UCSD-AML1 (cell line): ENCODE results near the gene PLCB3.

Experiments
- DNase-seq: peaks from one replicate; lab custom pipeline; 2025; ENCODE audit not compliant: unreplicated experiment; lab: John Stamatoyannopoulos, UW

The PLCB3 gene

DNA sequence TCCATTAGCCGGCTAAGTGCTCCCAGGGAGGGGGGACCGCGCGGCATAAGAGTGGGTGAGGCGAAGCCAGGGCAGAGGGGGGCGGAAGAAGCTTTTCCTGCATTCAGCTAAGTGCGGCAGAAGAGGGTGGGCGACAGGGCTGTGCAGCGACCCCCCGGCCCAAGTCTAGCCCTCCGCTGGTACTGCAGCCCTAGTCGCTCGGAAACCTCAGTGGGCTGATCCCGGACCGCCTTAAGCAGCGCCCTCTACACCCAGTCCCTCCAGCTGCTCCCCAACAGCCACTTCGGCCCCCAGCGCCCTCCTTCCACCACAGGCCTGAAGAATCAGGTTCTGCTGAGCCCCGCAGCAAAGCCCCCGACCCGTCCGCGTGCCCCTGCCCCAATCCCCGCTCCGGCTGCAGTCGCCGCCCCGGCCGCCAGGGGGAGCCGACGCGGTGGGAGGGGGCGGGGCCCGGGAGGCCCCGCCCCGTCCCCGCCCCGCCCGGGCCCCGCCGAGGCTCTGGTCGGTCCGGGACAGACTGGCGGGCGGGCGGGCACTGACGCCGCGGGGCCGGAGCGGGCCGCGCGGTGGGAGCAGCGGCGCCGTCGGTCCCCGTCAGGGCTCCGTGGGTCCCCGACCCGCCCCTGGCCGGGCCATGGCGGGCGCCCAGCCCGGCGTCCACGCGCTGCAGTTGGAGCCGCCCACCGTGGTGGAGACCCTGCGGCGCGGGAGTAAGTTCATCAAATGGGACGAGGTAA is at the start of gene PLCB3:
Gene PLCB3 (plus strand): TSS at position 515 of the 737 bp plus-strand sequence. CDS start 120 bp downstream, at position 635.
- DNase-seq, result peak; percentile 76

GRCh38 chr11:64201543-64201942 is 49.8 kb upstream of the PLCB3 start:
- no peak for DNase-seq

GRCh38 chr11:64202992-64203391 is 48.3 kb upstream of the PLCB3 start:
- no peak for DNase-seq

- no peak for DNase-seq
Measured at GRCh38 chr11:64203421-64204079, 47.8 kb upstream of the PLCB3 start.

GRCh38 chr11:64204080-64204440 is 47.3 kb upstream of the PLCB3 start:
- no peak for DNase-seq

DNA sequence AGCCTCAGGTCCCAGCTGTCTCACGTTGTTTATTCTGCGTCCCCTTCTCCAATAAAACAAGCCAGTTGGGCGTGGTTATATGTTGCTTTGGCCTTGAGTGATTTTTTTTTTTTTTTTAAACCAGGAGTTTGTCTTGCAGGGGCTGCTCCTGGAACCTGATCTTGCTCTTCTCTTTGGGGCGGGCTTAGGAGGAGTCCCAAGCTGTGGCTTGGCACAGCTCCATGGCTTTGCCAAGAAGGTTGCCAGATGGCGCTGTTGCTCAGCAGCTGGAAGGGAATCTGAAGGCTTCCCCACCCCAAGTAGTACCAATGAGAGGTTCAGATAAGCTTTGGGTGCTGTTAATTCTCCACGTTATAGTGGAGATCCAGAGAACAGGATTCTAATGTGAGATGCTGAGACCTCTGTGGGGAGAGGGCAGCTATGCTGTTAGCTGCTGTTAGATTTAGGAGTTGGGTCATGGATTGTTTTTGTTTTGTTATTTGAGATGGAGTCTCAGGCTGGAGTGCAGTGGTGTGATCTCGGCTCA is 46.8 kb upstream of the PLCB3 start:
- peak; percentile 80 for DNase-seq

DNA sequence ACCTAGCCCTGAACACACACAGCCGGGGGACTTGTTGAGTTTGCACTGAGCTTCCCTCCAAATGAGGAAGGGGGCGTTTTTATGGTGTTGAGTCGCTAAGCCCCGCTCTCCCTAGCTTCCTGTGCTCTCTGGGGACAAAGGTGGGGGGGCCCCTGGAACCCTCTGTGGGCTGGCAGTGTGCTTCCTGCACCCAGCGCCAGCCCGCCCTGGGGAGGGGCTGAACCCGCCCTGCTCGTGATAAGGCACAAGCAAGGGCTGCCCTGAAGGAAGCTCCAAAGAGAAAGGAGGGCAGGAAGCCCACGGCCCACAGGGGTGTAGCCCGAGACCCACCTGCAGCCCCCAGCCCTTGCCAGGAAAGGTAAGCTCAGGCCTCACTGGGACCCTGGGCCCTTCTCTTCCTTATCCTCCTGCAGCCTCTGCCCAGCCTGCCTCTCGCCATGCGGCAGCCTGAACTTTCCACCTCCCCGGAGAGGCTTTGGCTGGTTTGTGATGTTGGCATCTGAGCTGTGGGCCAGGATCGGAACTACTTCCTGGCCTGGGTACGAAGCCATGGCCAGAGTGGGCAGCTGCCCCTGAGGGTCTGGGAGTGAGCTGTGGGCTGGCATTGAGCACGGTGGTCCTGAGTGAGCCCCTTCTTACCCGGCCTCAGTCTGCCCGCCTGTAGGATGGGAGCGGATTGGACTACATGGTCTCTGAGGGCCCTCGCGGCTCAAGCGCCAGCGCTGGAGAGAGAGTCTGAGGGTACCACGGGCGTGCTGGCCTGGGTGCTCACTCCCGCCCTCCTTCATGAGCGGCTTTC is 44.7 kb upstream of the PLCB3 start, which contains the start of gene FERMT3:
Gene FERMT3 (plus strand): TSS at position 265 of the 799 bp plus-strand sequence. CDS start 644 bp downstream, outside the sequence.
- peak; percentile 94 for DNase-seq

GRCh38 chr11:64207256-64208085 is 43.9 kb upstream of the PLCB3 start:
- peak; percentile 85 for DNase-seq

GRCh38 chr11:64208086-64208795 is 43.1 kb upstream of the PLCB3 start:
- no peak for DNase-seq

DNA sequence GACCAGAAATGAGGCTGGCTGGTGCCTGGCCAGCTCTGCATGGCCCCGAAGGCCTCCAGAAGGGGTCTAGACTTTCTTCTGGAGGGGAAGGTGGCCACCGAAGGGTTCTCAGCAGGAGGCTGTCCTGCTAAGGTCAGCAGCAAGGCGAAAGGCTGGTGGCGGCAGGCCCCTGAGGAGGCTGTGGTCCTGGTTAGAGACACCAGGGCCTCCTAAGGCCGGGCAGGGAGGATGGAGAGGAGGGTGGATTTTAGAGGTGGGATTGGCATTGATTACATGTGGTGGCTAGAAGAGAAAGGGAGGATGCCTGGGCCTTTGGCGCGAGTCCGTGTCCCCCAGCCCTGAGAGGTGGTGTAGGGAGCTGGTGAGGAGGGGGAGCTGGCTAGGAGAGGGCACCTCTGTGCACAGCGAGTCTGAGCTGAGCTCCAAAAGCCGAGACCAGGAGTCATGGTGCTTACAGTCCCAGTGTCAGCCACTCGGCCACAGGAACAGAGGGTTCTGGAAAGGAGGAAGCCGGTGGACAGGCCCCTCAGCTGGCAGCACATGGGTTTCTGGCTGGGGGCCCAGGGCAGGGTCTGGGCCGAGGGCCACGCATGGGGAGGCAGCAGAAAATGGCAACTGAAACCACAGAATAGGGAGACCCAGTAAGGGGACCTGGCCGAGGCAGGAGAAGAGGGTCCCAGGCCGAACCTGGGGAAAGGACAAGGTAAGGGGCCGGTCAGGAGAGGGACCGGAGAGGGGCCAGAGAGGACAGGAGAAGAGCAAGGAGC is 42.4 kb upstream of the PLCB3 start:
- DNase-seq, result no peak

GRCh38 chr11:64209563-64209843 is 41.8 kb upstream of the PLCB3 start:
- no peak for DNase-seq

DNA sequence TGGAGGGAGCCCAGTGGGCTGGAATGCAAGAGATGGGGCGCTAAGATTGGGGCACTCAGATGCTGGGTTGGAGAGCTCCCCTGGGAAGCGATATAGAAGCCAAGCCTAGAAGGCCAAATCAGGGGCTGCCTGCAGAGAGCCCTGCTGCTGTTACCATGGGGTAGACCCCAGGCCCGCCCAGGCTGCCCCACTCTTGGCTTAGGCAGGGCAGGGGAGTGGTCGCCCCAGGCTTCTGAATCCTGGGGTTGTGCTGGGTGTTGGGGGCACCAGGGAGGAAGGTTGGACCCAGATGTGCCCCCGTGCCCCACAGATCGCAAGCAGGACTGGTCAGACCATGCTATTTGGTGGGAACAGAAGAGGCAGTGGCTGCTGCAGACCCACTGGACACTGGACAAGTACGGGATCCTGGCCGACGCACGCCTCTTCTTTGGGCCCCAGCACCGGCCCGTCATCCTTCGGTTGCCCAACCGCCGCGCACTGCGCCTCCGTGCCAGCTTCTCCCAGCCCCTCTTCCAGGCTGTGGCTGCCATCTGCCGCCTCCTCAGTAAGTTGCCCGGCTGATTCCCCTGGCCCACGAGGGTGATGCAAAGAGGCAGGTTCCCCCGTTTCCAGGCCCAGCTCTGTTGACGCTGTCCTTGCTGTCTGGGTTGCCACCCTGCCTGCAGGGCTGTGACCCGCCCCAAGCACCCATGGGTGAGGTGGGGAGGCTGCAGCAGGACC is 40.9 kb upstream of the PLCB3 start:
- no peak for DNase-seq

GRCh38 chr11:64211181-64211872 is 40.0 kb upstream of the PLCB3 start:
- no peak for DNase-seq

DNA sequence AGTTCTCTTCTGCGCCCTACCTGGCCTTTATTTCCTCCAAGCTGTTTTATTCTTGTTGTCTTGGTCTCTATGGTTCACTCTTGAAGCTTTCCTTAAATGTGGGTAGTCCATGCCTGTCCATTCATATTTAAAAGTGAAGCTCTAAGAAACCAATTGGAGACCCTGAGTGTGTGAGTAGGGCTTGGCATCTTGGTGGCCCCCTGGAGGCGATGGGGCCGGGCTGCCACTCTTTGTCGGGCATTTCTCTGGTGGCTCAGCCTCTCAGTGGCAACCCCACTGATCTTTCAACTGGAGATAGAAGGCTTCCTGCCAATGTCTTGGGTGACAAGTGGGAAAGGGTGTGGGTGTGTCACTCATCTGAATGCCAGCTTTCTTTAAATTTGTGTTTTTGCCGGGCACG is 34.5 kb upstream of the PLCB3 start:
- DNase-seq, result no peak

DNA sequence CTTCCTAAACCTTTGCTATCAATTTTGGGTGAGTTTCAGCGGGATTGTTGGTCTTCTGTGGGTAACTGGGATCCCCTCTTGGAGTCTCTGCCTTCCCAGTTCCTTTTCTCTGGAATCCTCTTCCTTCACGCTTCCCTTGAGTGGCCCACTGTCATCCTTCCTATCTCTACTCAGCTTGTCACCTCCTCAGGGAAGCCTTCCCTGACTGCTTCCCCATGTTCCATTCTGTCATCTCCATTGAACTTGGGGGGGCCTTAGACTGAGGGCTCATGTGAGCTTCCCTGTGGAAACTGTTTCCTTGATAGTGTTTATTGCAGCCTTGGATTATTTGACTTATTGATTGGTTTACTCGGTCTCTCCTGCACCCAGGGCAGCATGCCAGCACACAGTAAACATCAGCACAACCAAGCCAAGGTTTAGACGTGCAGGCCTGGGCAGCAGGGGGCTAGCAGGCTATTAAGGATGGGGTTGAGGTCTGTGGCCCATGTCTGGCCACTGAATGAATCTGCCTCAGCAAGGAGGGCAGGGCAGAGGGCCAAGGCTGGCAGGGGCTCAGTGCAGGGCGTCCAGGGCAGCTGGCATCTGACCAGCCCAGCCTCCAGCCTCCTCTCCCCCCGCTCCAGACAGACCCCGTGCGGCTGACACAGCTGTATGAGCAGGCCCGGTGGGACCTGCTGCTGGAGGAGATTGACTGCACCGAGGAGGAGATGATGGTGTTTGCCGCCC is 32.5 kb upstream of the PLCB3 start:
- no peak for DNase-seq

DNA sequence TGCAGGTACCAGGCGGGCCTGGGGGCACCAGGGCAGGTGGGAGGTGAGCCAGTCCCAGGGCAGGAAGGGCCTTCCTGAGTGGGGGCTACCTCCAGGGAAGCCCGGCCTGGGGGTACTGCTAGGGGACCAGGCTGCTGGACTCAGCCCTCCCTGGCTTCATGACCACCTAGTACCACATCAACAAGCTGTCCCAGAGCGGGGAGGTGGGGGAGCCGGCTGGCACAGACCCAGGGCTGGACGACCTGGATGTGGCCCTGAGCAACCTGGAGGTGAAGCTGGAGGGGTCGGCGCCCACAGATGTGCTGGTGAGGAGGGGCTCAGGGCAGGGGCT is 32.0 kb upstream of the PLCB3 start:
- no peak for DNase-seq

- no peak for DNase-seq
Measured at GRCh38 chr11:64219755-64220154, 31.6 kb upstream of the PLCB3 start.

DNA sequence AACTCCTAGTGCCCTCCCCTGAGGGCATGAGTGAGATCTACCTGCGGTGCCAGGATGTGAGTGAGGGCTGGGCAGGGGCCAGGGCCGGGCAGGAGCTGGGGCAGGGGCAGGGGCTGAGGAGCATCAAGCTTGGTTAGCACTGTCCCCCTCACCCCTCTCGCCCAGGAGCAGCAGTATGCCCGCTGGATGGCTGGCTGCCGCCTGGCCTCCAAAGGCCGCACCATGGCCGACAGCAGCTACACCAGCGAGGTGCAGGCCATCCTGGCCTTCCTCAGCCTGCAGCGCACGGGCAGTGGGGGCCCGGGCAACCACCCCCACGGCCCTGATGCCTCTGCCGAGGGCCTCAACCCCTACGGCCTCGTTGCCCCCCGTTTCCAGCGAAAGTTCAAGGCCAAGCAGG is 31.1 kb upstream of the PLCB3 start:
- DNase-seq, result no peak
